ENCODE data around the gene NSF.

DNA sequence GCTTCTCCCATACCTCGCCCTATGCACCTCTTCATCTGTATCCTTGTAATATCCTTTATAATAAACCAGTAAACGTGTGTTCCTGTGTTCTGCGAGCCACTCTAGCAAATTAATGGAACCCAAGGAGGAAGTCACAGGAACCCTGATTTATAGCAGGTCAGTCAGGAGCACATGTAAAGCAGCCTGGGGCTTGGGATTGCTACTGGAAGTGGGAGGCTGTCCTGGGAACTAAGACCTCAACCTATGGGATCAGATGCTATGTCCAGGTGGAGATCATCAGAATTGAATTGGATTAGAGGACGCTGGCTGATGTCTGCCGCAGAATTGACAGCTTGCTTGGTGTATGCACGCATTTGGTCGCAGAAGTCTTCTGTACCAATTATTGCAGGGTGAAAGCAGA lies 212.3 kb downstream of the NSF start:
- TF ChIP-seq, protein P1, sequence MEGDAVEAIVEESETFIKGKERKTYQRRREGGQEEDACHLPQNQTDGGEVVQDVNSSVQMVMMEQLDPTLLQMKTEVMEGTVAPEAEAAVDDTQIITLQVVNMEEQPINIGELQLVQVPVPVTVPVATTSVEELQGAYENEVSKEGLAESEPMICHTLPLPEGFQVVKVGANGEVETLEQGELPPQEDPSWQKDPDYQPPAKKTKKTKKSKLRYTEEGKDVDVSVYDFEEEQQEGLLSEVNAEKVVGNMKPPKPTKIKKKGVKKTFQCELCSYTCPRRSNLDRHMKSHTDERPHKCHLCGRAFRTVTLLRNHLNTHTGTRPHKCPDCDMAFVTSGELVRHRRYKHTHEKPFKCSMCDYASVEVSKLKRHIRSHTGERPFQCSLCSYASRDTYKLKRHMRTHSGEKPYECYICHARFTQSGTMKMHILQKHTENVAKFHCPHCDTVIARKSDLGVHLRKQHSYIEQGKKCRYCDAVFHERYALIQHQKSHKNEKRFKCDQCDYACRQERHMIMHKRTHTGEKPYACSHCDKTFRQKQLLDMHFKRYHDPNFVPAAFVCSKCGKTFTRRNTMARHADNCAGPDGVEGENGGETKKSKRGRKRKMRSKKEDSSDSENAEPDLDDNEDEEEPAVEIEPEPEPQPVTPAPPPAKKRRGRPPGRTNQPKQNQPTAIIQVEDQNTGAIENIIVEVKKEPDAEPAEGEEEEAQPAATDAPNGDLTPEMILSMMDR (IDR thresholded peaks at IDR 0.05): no peak
- no peak for TF ChIP-seq ZFX (IDR thresholded peaks at IDR 0.05; ENCODE audit: borderline replicate concordance)
